ENCODE data around the gene FGD3. TPM values are rescaled to one million over a fixed set of nuclear protein-coding genes. Genes with fewer than 3 reads are reported as not detected.

The FGD3 gene
- polyA plus RNA-seq, 2 of the 4 experiments (the other 2 are of a cell fraction), result 0.18 to 0.23 TPM

DNA sequence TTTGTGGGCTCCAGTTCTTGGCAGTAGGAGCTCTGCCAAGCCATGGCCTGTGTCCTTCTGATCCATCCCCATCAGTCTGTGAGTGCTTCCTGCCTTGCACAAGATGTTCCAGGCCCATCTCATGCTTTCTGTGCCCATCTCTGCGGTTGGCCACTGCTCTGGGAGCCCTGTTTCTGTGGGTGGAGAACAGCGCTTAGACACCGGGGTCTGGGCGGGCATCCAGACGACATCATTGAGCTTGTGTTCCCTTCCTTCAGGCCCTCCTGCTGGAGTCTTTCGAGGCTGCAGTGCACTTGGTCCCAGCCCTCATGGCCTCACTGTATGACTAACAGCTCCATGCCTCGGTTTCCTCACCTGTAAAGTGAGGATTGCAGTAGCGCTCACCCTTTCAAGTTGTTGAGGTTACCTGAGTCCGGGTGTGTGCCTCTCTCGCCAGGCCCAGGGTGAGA lies 133.8 kb downstream of the FGD3 start:
- ATAC-seq (no peak), DNase-seq (ENCODE audit: low read depth in 1 of 2, low spot score in 1 of 2) (no peak), FAIRE-seq (no peak)
- no peak overlapping the region for H3K4me3 ChIP-seq
- H3K27ac ChIP-seq, result no peak overlapping the region
- 79% methylated on average over 10 of the region's 10 CpGs for WGBS (ENCODE audit: missing lambda C conversion rate)
- no peaks in the 10 kb centered on the region for H3K4me1 ChIP-seq
- POLR2A ChIA-PET, result interaction anchor here (0.8 kb wide), 1 partner anchor 14 kb away, joined by 3 read pairs; no protein-coding TSS in a partner anchor
- no peaks in the 10 kb centered on the region for H3K9me3 ChIP-seq
- TF ChIP-seq TFCP2L1 (CRISPR knock-in tag; IDR thresholded peaks at IDR 0.05) (no peak), HEYL (CRISPR knock-in tag; IDR thresholded peaks at IDR 0.05) (no peak)
- no peak overlapping the region for H3K4me2 ChIP-seq
- CTCF ChIA-PET, result interaction anchor here (0.9 kb wide), 1 partner anchor 14 kb away, joined by 4 read pairs; no protein-coding TSS in a partner anchor

DNA sequence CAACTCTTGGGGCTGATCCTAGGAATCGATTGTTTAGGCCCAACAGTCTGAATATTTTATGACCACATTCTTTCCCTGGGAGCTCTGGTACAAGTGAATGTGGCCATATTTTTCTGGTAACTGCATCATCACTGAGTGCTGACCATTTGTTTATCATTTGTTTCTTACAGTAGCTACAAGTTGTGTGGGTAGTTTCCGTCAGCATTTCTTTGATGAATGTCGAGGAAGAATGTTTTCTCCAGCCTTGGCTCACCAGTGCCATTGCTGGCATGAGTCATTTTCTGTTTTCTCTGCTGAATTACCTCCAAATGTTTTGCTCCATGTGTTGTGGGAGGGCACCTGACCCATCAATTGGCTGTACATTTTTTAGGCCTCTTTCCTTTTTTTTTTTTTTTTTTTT lies 134.6 kb downstream of the FGD3 start:
- no peak overlapping the region for H3K27ac ChIP-seq
- H3K9me3 ChIP-seq, result no peaks in the 10 kb centered on the region
- no peak for TF ChIP-seq EHF (CRISPR knock-in tag; IDR thresholded peaks at IDR 0.05)
- no peak for TF ChIP-seq CBX8 (IDR thresholded peaks at IDR 0.05)
- no peak for TF ChIP-seq SMC3 (IDR thresholded peaks at IDR 0.05)
- TF ChIP-seq HOXB13 (CRISPR knock-in tag; IDR thresholded peaks at IDR 0.05; ENCODE audit: low read depth), result no peak
- TF ChIP-seq, protein P1, sequence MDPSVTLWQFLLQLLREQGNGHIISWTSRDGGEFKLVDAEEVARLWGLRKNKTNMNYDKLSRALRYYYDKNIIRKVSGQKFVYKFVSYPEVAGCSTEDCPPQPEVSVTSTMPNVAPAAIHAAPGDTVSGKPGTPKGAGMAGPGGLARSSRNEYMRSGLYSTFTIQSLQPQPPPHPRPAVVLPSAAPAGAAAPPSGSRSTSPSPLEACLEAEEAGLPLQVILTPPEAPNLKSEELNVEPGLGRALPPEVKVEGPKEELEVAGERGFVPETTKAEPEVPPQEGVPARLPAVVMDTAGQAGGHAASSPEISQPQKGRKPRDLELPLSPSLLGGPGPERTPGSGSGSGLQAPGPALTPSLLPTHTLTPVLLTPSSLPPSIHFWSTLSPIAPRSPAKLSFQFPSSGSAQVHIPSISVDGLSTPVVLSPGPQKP (IDR thresholded peaks at IDR 0.05; ENCODE audit: low read depth, low read length), result no peak
- no peak for TF ChIP-seq EP300 (IDR thresholded peaks at IDR 0.05)
- no peak for TF ChIP-seq SREBF2 (IDR thresholded peaks at IDR 0.05)
- TF ChIP-seq, protein P2, sequence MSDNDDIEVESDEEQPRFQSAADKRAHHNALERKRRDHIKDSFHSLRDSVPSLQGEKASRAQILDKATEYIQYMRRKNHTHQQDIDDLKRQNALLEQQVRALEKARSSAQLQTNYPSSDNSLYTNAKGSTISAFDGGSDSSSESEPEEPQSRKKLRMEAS (IDR thresholded peaks at IDR 0.05), result no peak
- no peak for TF ChIP-seq HOXA7 (CRISPR knock-in tag; IDR thresholded peaks at IDR 0.05)
- TF ChIP-seq TFCP2L1 (CRISPR knock-in tag; IDR thresholded peaks at IDR 0.05), result no peak
- TF ChIP-seq JUN (IDR thresholded peaks at IDR 0.05), result no peak
- no peak for TF ChIP-seq ZFP36 (IDR thresholded peaks at IDR 0.05; ENCODE audit: borderline replicate concordance, partially characterized antibody)
- no peak for TF ChIP-seq MAFK (IDR thresholded peaks at IDR 0.05; ENCODE audit: partially characterized antibody)
- TF ChIP-seq, protein P3, sequence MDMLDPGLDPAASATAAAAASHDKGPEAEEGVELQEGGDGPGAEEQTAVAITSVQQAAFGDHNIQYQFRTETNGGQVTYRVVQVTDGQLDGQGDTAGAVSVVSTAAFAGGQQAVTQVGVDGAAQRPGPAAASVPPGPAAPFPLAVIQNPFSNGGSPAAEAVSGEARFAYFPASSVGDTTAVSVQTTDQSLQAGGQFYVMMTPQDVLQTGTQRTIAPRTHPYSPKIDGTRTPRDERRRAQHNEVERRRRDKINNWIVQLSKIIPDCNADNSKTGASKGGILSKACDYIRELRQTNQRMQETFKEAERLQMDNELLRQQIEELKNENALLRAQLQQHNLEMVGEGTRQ (IDR thresholded peaks at IDR 0.05), result no peak
- TF ChIP-seq, protein P4, sequence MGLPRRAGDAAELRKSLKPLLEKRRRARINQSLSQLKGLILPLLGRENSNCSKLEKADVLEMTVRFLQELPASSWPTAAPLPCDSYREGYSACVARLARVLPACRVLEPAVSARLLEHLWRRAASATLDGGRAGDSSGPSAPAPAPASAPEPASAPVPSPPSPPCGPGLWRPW (IDR thresholded peaks at IDR 0.05), result no peak
- TF ChIP-seq, protein P5, sequence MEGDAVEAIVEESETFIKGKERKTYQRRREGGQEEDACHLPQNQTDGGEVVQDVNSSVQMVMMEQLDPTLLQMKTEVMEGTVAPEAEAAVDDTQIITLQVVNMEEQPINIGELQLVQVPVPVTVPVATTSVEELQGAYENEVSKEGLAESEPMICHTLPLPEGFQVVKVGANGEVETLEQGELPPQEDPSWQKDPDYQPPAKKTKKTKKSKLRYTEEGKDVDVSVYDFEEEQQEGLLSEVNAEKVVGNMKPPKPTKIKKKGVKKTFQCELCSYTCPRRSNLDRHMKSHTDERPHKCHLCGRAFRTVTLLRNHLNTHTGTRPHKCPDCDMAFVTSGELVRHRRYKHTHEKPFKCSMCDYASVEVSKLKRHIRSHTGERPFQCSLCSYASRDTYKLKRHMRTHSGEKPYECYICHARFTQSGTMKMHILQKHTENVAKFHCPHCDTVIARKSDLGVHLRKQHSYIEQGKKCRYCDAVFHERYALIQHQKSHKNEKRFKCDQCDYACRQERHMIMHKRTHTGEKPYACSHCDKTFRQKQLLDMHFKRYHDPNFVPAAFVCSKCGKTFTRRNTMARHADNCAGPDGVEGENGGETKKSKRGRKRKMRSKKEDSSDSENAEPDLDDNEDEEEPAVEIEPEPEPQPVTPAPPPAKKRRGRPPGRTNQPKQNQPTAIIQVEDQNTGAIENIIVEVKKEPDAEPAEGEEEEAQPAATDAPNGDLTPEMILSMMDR (IDR thresholded peaks at IDR 0.05), result no peak
- TF ChIP-seq HEYL (CRISPR knock-in tag; IDR thresholded peaks at IDR 0.05), result no peak
- no peak for TF ChIP-seq GATA3 (IDR thresholded peaks at IDR 0.05; ENCODE audit: borderline replicate concordance)
- no peak for TF ChIP-seq CBX2 (IDR thresholded peaks at IDR 0.05; ENCODE audit: borderline replicate concordance, low read depth)
- TF ChIP-seq RNF2 (IDR thresholded peaks at IDR 0.05; ENCODE audit: borderline replicate concordance, low read depth), result no peak
- FAIRE-seq (no peak), DNase-seq (ENCODE audit: low read depth in 1 of 2, low spot score in 1 of 2) (no peak), ATAC-seq (no peak)
- H3K4me3 ChIP-seq, result no peak overlapping the region
- 85% methylated on average over 3 of the region's 3 CpGs for WGBS (ENCODE audit: missing lambda C conversion rate)
- ChIA-PET POLR2A (no interaction called here), CTCF (interaction anchor here (2.7 kb wide), 1 partner anchor 79 kb away, joined by 5 read pairs; no protein-coding TSS in a partner anchor)
- H3K4me1 ChIP-seq, result no peaks in the 10 kb centered on the region
- no peak overlapping the region for H3K4me2 ChIP-seq

Data from A549 (cell line).